Effector memory CD8-positive, alpha-beta T cell (primary cell): Measurements from ENCODE around the gene OR51B2.
"Not testable (repeated sequence)": the region's sequence is repeated elsewhere in the genome, so short reads cannot be mapped to it uniquely, and the experiment has no call there.

ENCODE experiments used
- ATAC-seq: fragments of 150-1000 bp; cut with Tn5 transposase; replicated peaks from 2 replicates; pipeline ENCODE4 v1.10.0; 2021; ENCODE audit warnings: mild to moderate bottlenecking, moderate library complexity
- DNase-seq, 3 experiments: peaks; one replicate each; pipeline ENCODE4 v3.0.0; 2021
- H3K27ac Mint-ChIP-seq, 2 donors: one replicate each; pipeline ENCODE4 v1.8.0; 2022; ENCODE audit warnings: mild to moderate bottlenecking in 2 of 2, mixed read lengths in 2 of 2, moderate library complexity in 2 of 2
- H3K27me3 Mint-ChIP-seq, 2 donors: one replicate each; pipeline ENCODE4 v1.8.0; 2022; ENCODE audit warnings: mixed read lengths in 2 of 2
- H3K36me3 Mint-ChIP-seq: one replicate; pipeline ENCODE4 v1.8.0; 2022; ENCODE audit warnings: mild to moderate bottlenecking, moderate library complexity, mixed read lengths; ENCODE audit not compliant: insufficient read depth
- H3K4me1 Mint-ChIP-seq, 2 donors: one replicate each; pipeline ENCODE4 v1.8.0; 2022; ENCODE audit warnings: low read depth in 2 of 2, mixed read lengths in 2 of 2
- H3K4me3 Mint-ChIP-seq, 2 donors: one replicate each; pipeline ENCODE4 v1.8.0; 2022; ENCODE audit warnings: mild to moderate bottlenecking in 2 of 2, mixed read lengths in 2 of 2, moderate library complexity in 2 of 2
- H3K9me3 Mint-ChIP-seq, 2 donors: one replicate each; pipeline ENCODE4 v1.8.0; 2022; ENCODE audit warnings: mixed read lengths in 2 of 2
- total RNA-seq, 9 experiments: gene quantifications; one replicate each; lab custom pipeline; 2026; lab: John Stamatoyannopoulos, UW

Gene OR51B2
- total RNA-seq, result 0 reads per million in 9 experiments

DNA sequence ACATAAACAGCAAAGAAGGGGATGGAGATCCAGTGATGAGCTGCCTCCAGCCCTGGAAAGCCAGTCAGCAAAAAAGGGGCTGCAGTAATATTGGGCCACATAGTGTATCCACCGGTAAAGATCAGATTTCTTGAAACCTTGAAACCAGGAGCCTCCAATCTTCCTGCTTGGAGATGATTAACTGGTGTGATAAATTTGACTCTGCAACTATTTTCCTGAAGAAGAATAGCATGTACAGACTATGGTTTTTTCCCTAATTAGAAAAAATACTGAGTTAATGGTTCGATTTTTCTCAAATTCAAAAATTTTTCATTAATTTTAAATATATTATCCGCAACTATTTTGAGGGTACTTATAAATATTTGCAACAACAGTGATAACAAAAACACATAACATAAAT lies at the start of gene OR51B2:
TSS of gene OR51B2 (minus strand) at position 101 of the 400 bp plus-strand sequence. CDS start at position 101, 0 bp downstream.
- Mint-ChIP-seq H3K27me3 (no peaks in the 10 kb centered on the region), H3K4me1 (no peaks in the 10 kb centered on the region), H3K27ac (no peak within 1 kb of the TSS), H3K4me3 (no peak within 1 kb of the TSS), H3K9me3 (peaks cover 0 to 2% of the 10 kb centered on the region in 2 donors), H3K36me3 (peaks cover 4% of the 10 kb centered on the region)
- DNase-seq, result no peak
- ATAC-seq, result no peak

- no peak overlapping the region for H3K4me3 Mint-ChIP-seq
- H3K36me3 Mint-ChIP-seq, result no peaks in the 10 kb centered on the region
- H3K27ac Mint-ChIP-seq, result no peak overlapping the region
- no peaks in the 10 kb centered on the region for H3K4me1 Mint-ChIP-seq
- H3K9me3 Mint-ChIP-seq, result no peaks in the 10 kb centered on the region
- ATAC-seq (no peak), DNase-seq (no peak)
- H3K27me3 Mint-ChIP-seq, result peaks cover 0 to 15% of the 10 kb centered on the region in 2 donors
Observed at GRCh38 chr11:5369789-5370188, 45.7 kb upstream of the OR51B2 start.

DNA sequence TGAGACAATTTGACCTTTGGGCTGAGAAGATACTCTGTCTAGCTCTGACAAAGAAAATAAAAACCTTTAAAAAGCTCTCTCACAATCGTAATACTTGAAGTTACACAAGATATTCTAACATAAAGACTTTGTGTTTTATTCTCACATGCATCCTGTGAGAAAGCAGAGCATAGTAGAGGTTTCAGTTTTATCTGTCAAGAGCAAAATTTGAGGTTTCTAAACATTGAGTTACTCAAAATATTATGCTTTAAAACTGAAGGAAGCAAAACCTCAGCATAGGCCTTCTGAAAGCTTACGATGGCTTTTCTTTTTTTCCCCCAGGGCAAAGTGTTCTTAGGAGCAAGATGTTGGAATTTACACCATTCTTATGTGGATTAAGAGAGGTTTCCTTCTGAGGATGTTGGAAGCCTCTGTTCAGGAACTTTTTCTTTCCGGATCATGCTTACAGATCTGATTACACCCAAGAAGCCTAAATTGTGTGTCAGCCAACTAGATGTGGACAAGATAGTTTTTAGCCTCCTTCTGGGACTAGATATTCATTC lies 44.5 kb upstream of the OR51B2 start:
- Mint-ChIP-seq H3K4me1 (no peaks in the 10 kb centered on the region), H3K36me3 (no peaks in the 10 kb centered on the region), H3K4me3 (no peak overlapping the region), H3K27ac (no peak overlapping the region), H3K27me3 (peaks cover 0 to 15% of the 10 kb centered on the region in 2 donors), H3K9me3 (no peaks in the 10 kb centered on the region)
- ATAC-seq (no peak), DNase-seq (no peak)

- DNase-seq (no peak), ATAC-seq (no peak)
- Mint-ChIP-seq H3K4me3 (no peak overlapping the region), H3K4me1 (no peaks in the 10 kb centered on the region), H3K27me3 (peaks cover 0 to 12% of the 10 kb centered on the region in 2 donors), H3K27ac (no peak overlapping the region), H3K36me3 (no peaks in the 10 kb centered on the region), H3K9me3 (peaks cover 0 to 1% of the 10 kb centered on the region in 2 donors)
Observed at GRCh38 chr11:5367448-5368074, 43.5 kb upstream of the OR51B2 start.

DNA sequence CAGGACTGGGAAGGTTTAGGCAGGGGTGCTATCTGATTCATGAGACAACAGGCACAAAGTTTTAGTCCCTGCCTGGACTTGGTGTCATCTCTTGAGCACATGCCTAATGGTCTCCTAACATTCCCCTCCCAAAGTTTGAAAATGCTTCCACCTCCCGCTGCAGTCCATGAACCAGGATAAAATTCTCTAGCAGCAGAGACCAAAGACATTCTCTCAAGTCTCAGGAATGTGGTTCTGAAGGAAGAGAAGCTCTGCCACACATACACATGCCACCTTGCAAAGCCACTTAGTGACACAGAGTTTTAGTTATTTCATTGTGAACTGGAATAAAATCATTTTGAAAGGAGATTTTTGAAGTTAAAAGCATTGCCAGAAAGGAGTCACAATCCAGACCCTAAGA lies 42.8 kb upstream of the OR51B2 start:
- Mint-ChIP-seq H3K27ac (no peak overlapping the region), H3K27me3 (peaks cover 0 to 8% of the 10 kb centered on the region in 2 donors), H3K4me1 (no peaks in the 10 kb centered on the region)

DNA sequence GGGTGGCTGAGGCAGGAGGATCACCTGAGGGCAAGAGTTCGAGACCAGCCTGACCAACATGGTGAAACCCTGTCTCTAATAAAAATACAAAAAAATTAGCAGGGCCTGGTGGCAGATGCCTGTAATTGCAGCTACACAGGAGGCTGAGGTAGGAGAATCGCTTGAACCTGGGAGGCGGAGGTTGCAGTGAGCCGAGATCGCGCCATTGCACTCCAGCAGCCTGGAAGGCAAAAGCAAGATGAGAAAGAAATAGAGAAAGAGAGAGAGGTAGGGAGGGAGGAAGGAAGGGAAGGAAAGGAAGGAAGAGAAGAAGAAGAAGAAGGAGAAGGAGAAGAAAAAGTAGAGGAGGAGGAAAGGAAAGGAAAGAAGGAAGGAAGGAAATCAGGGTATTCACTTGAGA lies 42.3 kb upstream of the OR51B2 start:
- ATAC-seq, H3K9me3 Mint-ChIP-seq, H3K27me3 Mint-ChIP-seq, H3K36me3 Mint-ChIP-seq, H3K4me3 Mint-ChIP-seq, H3K4me1 Mint-ChIP-seq, DNase-seq, H3K27ac Mint-ChIP-seq: not testable (repeated sequence)

More for the DNA sequence above, 42.8 kb upstream of the OR51B2 start:
- H3K36me3 Mint-ChIP-seq, result no peaks in the 10 kb centered on the region
- ATAC-seq (no peak), DNase-seq (no peak)
- H3K9me3 Mint-ChIP-seq, result peaks cover 0 to 1% of the 10 kb centered on the region in 2 donors
- no peak overlapping the region for H3K4me3 Mint-ChIP-seq

- H3K36me3 Mint-ChIP-seq, result no peaks in the 10 kb centered on the region
- ATAC-seq (no peak), DNase-seq (no peak)
- H3K27ac Mint-ChIP-seq, result no peak overlapping the region
- peaks cover 0 to 5% of the 10 kb centered on the region in 2 donors for H3K27me3 Mint-ChIP-seq
- H3K4me3 Mint-ChIP-seq, result no peak overlapping the region
- peaks cover 0 to 1% of the 10 kb centered on the region in 2 donors for H3K9me3 Mint-ChIP-seq
- no peaks in the 10 kb centered on the region for H3K4me1 Mint-ChIP-seq
Observed at GRCh38 chr11:5364214-5364613, 40.1 kb upstream of the OR51B2 start.

DNA sequence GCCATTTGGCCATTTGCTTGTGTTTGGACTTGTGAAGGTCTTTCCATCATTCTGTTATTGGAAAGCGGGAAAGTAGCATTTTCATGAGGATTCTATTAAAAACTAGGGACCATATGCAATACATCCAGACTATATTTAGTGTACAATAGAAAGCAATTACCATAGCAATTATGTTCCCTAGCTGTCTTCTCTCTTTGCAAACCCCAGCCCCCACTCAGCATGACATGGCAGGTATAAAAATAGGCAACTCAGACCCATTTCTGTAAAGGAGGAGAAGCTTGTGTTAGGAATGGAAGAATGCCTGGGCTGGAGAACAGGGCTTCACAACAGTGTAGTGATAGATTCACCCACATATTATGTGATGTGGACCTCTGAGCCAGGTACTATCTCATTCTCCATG lies 39.6 kb upstream of the OR51B2 start:
- no peak for ATAC-seq
- no peaks in the 10 kb centered on the region for H3K4me1 Mint-ChIP-seq
- H3K27ac Mint-ChIP-seq, result no peak overlapping the region
- no peak overlapping the region for H3K4me3 Mint-ChIP-seq
- DNase-seq, result no peak
- peaks cover 0 to 1% of the 10 kb centered on the region in 2 donors for H3K9me3 Mint-ChIP-seq
- H3K27me3 Mint-ChIP-seq, result peaks cover 0 to 5% of the 10 kb centered on the region in 2 donors
- no peaks in the 10 kb centered on the region for H3K36me3 Mint-ChIP-seq

DNA sequence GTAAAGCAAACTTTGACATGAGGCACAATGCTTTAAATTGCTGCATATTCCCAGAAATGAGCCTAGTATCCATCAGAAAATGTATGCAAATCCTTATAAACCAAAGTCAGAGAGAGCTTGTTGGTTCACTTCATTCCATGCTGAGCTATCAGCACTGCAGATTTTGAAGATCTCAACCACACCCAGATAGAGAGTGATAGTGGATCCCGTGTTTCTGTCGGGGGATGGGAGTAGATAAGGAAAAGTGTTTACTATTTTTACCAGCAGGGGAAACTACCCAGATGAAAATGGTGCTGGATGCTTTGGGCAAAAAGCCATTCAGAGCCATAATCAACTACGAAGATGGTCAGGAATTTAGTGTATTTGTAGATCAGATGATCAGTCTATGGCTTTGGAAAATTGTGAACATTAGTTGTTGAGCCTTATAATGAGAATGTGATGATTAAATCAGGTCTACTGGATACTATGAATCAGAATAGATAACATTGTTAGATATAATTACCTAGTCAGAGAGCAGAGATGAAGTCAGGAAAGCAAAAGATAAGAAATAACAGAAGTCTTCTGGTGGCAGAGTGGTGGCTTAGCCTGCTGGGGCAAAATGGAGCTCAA lies 38.0 kb upstream of the OR51B2 start:
- DNase-seq (no peak), ATAC-seq (no peak)
- Mint-ChIP-seq H3K27ac (no peak overlapping the region), H3K36me3 (no peaks in the 10 kb centered on the region), H3K9me3 (peaks cover 0 to 1% of the 10 kb centered on the region in 2 donors), H3K27me3 (peaks cover 0 to 5% of the 10 kb centered on the region in 2 donors), H3K4me3 (no peak overlapping the region), H3K4me1 (no peaks in the 10 kb centered on the region)

GRCh38 chr11:5356031-5356430 lies 31.9 kb upstream of the OR51B2 start:
- H3K4me3 Mint-ChIP-seq, H3K4me1 Mint-ChIP-seq, H3K9me3 Mint-ChIP-seq: not testable (repeated sequence)

GRCh38 chr11:5351208-5351607 lies 27.1 kb upstream of the OR51B2 start, which contains the start of gene OR51B6:
TSS of gene OR51B6 (plus strand) at chr11:5351508. CDS start at chr11:5351508, 0 bp downstream.
- Mint-ChIP-seq H3K4me1 (no peaks in the 10 kb centered on the region), H3K36me3 (no peaks in the 10 kb centered on the region), H3K9me3 (peaks cover 3 to 8% of the 10 kb centered on the region in 2 donors), H3K4me3 (no peak within 1 kb of the TSS), H3K27me3 (peaks cover 7 to 18% of the 10 kb centered on the region in 2 donors), H3K27ac (no peak within 1 kb of the TSS)
- no peak for ATAC-seq
- DNase-seq, result no peak

More at GRCh38 chr11:5356031-5356430, 31.9 kb upstream of the OR51B2 start:
- H3K27me3 Mint-ChIP-seq, ATAC-seq, DNase-seq, H3K27ac Mint-ChIP-seq, H3K36me3 Mint-ChIP-seq: not testable (repeated sequence)

GRCh38 chr11:5349550-5349949 lies 25.5 kb upstream of the OR51B2 start:
- DNase-seq (no peak), ATAC-seq (no peak)
- peaks cover 3 to 8% of the 10 kb centered on the region in 2 donors for H3K9me3 Mint-ChIP-seq
- H3K27ac Mint-ChIP-seq, result no peak overlapping the region
- no peaks in the 10 kb centered on the region for H3K36me3 Mint-ChIP-seq
- H3K4me3 Mint-ChIP-seq, result no peak overlapping the region
- H3K27me3 Mint-ChIP-seq, result peaks cover 7 to 18% of the 10 kb centered on the region in 2 donors
- H3K4me1 Mint-ChIP-seq, result no peaks in the 10 kb centered on the region

DNA sequence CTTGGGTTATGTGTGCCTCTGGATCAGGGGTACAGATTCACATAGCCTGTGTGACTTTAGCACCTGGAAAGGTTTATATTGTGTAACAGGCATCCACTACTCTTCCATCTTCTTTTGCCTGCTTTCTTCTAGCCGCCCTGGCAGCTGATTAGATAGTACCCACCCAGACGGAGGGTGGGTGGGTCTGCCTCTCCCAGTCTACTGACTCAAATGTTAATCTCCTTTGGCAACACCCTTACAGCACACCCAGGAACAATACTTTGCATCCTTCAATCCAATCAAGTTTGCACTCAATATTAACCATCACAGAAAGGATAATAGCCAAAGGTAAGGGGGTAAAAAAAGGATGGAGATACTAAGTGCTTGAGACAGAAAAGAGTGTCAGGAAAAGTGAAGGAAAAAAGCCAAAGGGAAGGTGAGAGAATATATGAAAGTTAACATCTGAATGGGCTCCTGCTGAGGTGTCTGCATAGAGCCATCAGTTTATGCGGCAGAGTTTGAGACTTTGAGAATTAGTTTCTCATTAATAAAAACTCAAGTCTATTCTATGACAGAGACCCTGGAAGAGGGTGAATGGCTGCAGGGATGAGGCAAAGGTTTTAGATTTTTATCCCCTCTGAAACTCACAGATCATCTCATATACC lies 24.6 kb upstream of the OR51B2 start:
- H3K4me3 Mint-ChIP-seq, result no peak overlapping the region
- no peak overlapping the region for H3K27ac Mint-ChIP-seq
- no peaks in the 10 kb centered on the region for H3K4me1 Mint-ChIP-seq
- H3K9me3 Mint-ChIP-seq, result peaks cover 3 to 8% of the 10 kb centered on the region in 2 donors
- ATAC-seq, result no peak
- no peak for DNase-seq
- no peaks in the 10 kb centered on the region for H3K36me3 Mint-ChIP-seq
- peaks cover 7 to 18% of the 10 kb centered on the region in 2 donors for H3K27me3 Mint-ChIP-seq
